HFFc6 (cell line): ENCODE measurements around the gene MRPL38. TPM values are rescaled to one million over a fixed set of nuclear protein-coding genes. Genes with fewer than 3 reads are reported as not detected.

Source experiments
- DNase-seq: peaks from one replicate; pipeline ENCODE4 v3.0.0-alpha.2; 2018
- H3K27ac Mint-ChIP-seq: 2 replicates; pipeline ENCODE4 v1.8.0; 2020; ENCODE audit warnings: mild to moderate bottlenecking, mixed read lengths
- H3K27me3 Mint-ChIP-seq: 2 replicates; pipeline ENCODE4 v1.8.0; 2021; ENCODE audit warnings: mild to moderate bottlenecking, moderate library complexity, mixed read lengths; ENCODE audit not compliant: insufficient read depth
- H3K36me3 Mint-ChIP-seq: 2 replicates; pipeline ENCODE4 v1.8.0; 2021; ENCODE audit warnings: low read depth, mixed read lengths
- H3K4me1 Mint-ChIP-seq: 2 replicates; pipeline ENCODE4 v1.8.0; 2020; ENCODE audit warnings: low read depth, mixed read lengths
- H3K4me3 Mint-ChIP-seq: 2 replicates; pipeline ENCODE4 v1.8.0; 2020; ENCODE audit warnings: mild to moderate bottlenecking, moderate library complexity, mixed read lengths
- H3K9me3 Mint-ChIP-seq: 2 replicates; pipeline ENCODE4 v1.8.0; 2020; ENCODE audit warnings: mild to moderate bottlenecking, mixed read lengths
- CTCF ChIP-seq: fragments of 200-600 bp; sonication (generic); IDR thresholded peaks from 2 replicates; pipeline ENCODE4 v1.5.0; 2021; ENCODE audit warnings: antibody characterized with exemption, mild to moderate bottlenecking
- total RNA-seq, 6 experiments: library from RNA; stranded (reverse); fragmentation: NEBNext Ultra II Directional; extraction: Animal tissue kit (Norgen Biotek cat#: 25700); gene quantifications; 2 replicates in 1 of 6; 3 replicates in 5 of 6; pipeline ENCODE4 v1.2.3, GENCODE V29; 2021

Gene MRPL38
- total RNA-seq, 6 experiments from 2014 or later = 64.9 to 89.8 (median 70.3) TPM

- no peak for DNase-seq
- Mint-ChIP-seq H3K27ac (no peak overlapping the region), H3K4me3 (no peak overlapping the region), H3K36me3 (no peaks in the 10 kb centered on the region), H3K9me3 (no peaks in the 10 kb centered on the region), H3K27me3 (peaks cover 2% of the 10 kb centered on the region; the same call in 1 of the 2 replicates), H3K4me1 (peaks cover 12% of the 10 kb centered on the region; the same call in 1 of the 2 replicates)
- no peak for TF ChIP-seq CTCF
These were observed 1.6 kb upstream of the MRPL38 start for GRCh38 chr17:75906143-75906884.

GRCh38 chr17:75902406-75902805 is 2.3 kb downstream of the MRPL38 start:
- DNase-seq = no peak
- TF ChIP-seq CTCF = no peak
- Mint-ChIP-seq H3K9me3 (no peaks in the 10 kb centered on the region), H3K27me3 (peaks cover 2% of the 10 kb centered on the region; the same call in 1 of the 2 replicates), H3K36me3 (no peaks in the 10 kb centered on the region), H3K27ac (no peak overlapping the region), H3K4me1 (peaks cover 4% of the 10 kb centered on the region), H3K4me3 (no peak overlapping the region)

- H3K9me3 Mint-ChIP-seq = no peaks in the 10 kb centered on the region
- no peak for DNase-seq
- H3K4me1 Mint-ChIP-seq = peaks cover 8% of the 10 kb centered on the region
- H3K27me3 Mint-ChIP-seq = peaks cover under 1% of the 10 kb centered on the region; the same call in 1 of the 2 replicates
- no peak for TF ChIP-seq CTCF
- H3K36me3 Mint-ChIP-seq = no peaks in the 10 kb centered on the region
- no peak overlapping the region for H3K27ac Mint-ChIP-seq
- no peak overlapping the region for H3K4me3 Mint-ChIP-seq
These were observed 3.0 kb downstream of the MRPL38 start for GRCh38 chr17:75901727-75902126.

- H3K27ac Mint-ChIP-seq = no peak overlapping the region
- no peaks in the 10 kb centered on the region for H3K9me3 Mint-ChIP-seq
- H3K4me3 Mint-ChIP-seq = no peak overlapping the region
- no peak for TF ChIP-seq CTCF
- DNase-seq = no peak
- H3K27me3 Mint-ChIP-seq = no peaks in the 10 kb centered on the region
- H3K4me1 Mint-ChIP-seq = peaks cover 8% of the 10 kb centered on the region
- no peaks in the 10 kb centered on the region for H3K36me3 Mint-ChIP-seq
These were observed 3.8 kb downstream of the MRPL38 start for GRCh38 chr17:75900691-75901533.

- Mint-ChIP-seq H3K4me3 (no peak overlapping the region), H3K36me3 (no peaks in the 10 kb centered on the region), H3K27me3 (peaks cover 4% of the 10 kb centered on the region; the same call in 1 of the 2 replicates), H3K9me3 (no peaks in the 10 kb centered on the region), H3K4me1 (peaks cover 18% of the 10 kb centered on the region), H3K27ac (no peak overlapping the region)
- DNase-seq = no peak
- TF ChIP-seq CTCF = no peak
These were observed 4.8 kb downstream of the MRPL38 start for GRCh38 chr17:75899767-75900468.
